Parathyroid adenoma (tissue), 2 donors: Measurements from ENCODE around the gene ZCCHC3.

Source experiments
- H2AFZ ChIP-seq: fragments of 300-600 bp; sonication (generic); one replicate; pipeline ENCODE4 v1.7.0; 2017; ENCODE audit warnings: antibody characterized with exemption, mild to moderate bottlenecking
- H3K27ac ChIP-seq: fragments of 300-600 bp; sonication (generic); one replicate; pipeline ENCODE4 v1.7.0; 2017
- H3K27me3 ChIP-seq: fragments of 300-600 bp; sonication (generic); one replicate; pipeline ENCODE4 v1.7.0; 2017; ENCODE audit warnings: low read length; ENCODE audit not compliant: control insufficient read depth, insufficient read depth
- H3K36me3 ChIP-seq: fragments of 300-600 bp; sonication (generic); one replicate; pipeline ENCODE4 v1.7.0; 2017; ENCODE audit warnings: low read length; ENCODE audit not compliant: control insufficient read depth, insufficient read depth
- H3K4me1 ChIP-seq: fragments of 300-600 bp; sonication (generic); one replicate; pipeline ENCODE4 v1.7.0; 2017; ENCODE audit warnings: control low read depth
- H3K4me2 ChIP-seq: fragments of 300-600 bp; sonication (generic); one replicate; pipeline ENCODE4 v1.7.0; 2017; ENCODE audit warnings: low read length
- H3K4me3 ChIP-seq: fragments of 300-600 bp; sonication (generic); one replicate; pipeline ENCODE4 v1.7.0; 2017; ENCODE audit warnings: low read depth, low read length
- H3K79me2 ChIP-seq: fragments of 300-600 bp; sonication (generic); one replicate; pipeline ENCODE4 v1.7.0; 2017; ENCODE audit warnings: control low read depth
- H3K9ac ChIP-seq: fragments of 300-600 bp; sonication (generic); one replicate; pipeline ENCODE4 v1.7.0; 2017; ENCODE audit warnings: mild to moderate bottlenecking
- H3K9me3 ChIP-seq: fragments of 300-600 bp; sonication (generic); one replicate; pipeline ENCODE4 v1.7.0; 2017; ENCODE audit warnings: low read length; ENCODE audit not compliant: control insufficient read depth
- TF ChIP-seq, protein P1 (sequence below): fragments of 300-600 bp; sonication (generic); IDR thresholded peaks from one replicate; pipeline ENCODE4 v1.7.0; 2017; ENCODE audit warnings: antibody characterized with exemption, mild to moderate bottlenecking
- donor health status: primary hyperparathyroidism.

The ZCCHC3 gene

DNA sequence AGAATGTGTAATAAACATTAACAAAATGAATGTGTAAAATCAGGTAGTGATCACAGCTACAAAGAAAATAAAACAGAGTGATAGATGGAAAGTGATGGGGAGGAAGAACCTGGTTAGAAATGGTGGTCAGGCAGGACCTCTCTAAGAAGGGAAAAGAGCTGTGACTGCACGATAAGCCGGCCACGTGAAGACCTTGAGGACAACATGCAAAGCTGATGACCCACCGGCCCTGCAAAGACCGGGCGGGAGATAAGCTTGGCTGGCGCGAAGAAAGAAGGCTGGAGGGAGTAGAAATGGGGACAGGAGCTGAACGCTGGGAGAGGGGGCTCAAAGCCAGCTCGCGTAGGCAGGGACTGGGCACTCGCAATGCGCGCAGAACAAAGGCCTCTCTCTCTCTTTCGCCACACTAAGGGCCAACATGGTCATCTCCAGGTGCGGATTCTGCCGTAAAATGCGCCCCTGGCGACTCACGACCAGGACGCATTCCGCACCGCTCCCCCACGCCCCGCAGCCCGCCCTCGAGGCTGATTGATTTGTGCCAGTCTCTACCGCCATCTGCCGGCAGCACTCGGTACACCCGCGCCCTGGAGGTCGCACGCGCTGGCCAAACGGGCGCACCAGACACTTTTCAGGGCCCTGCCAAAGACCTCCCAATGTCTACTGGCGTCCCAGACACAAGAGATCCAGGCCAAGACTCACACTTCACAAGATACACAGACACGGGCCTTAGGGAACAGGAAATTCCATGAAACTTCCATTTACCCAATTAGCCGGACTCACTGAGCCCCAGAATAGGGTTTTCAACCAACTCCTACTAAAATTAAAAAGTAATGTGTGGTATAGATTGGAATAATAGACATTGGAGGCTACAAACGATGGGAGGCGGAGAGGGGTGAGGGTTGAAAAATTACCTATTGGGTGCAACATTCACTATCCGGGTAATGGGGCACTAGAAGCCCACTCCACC, 30.5 kb upstream of the ZCCHC3 start:
- peak overlapping the region; percentile 92 for H3K4me2 ChIP-seq
- H3K36me3 ChIP-seq: no peaks in the 10 kb centered on the region
- peaks cover 4% of the 10 kb centered on the region for H3K4me1 ChIP-seq
- TF ChIP-seq, protein P1, sequence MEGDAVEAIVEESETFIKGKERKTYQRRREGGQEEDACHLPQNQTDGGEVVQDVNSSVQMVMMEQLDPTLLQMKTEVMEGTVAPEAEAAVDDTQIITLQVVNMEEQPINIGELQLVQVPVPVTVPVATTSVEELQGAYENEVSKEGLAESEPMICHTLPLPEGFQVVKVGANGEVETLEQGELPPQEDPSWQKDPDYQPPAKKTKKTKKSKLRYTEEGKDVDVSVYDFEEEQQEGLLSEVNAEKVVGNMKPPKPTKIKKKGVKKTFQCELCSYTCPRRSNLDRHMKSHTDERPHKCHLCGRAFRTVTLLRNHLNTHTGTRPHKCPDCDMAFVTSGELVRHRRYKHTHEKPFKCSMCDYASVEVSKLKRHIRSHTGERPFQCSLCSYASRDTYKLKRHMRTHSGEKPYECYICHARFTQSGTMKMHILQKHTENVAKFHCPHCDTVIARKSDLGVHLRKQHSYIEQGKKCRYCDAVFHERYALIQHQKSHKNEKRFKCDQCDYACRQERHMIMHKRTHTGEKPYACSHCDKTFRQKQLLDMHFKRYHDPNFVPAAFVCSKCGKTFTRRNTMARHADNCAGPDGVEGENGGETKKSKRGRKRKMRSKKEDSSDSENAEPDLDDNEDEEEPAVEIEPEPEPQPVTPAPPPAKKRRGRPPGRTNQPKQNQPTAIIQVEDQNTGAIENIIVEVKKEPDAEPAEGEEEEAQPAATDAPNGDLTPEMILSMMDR: peak; percentile 98
- peak overlapping the region; percentile 96 for H2AFZ ChIP-seq
- H3K9ac ChIP-seq: no peak overlapping the region
- peak overlapping the region; percentile 61 for H3K4me3 ChIP-seq
- no peaks in the 10 kb centered on the region for H3K9me3 ChIP-seq
- no peak overlapping the region for H3K27ac ChIP-seq
- no peaks in the 10 kb centered on the region for H3K79me2 ChIP-seq
- H3K27me3 ChIP-seq: no peaks in the 10 kb centered on the region

DNA sequence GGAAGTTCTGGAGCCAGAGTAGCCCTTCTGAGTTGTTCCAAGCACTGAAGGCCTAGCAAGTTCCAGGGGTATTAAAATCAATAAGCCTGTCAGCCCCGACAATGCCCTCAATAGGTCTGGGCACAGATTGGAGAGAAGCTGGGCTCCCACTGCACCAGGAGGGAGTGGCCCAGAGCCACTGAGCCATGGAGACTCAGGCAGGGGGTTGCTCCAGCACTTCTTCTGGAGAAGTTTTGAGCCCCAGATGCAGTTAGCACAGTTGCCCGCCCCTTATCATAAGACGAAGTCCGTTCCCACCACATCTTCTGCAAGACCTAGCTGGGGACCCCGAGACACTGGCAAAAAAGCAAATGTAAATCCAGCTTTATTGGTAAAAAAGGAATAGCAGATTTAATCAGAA, 26.9 kb upstream of the ZCCHC3 start:
- H3K27ac ChIP-seq: no peak overlapping the region
- H3K9ac ChIP-seq: no peak overlapping the region

DNA sequence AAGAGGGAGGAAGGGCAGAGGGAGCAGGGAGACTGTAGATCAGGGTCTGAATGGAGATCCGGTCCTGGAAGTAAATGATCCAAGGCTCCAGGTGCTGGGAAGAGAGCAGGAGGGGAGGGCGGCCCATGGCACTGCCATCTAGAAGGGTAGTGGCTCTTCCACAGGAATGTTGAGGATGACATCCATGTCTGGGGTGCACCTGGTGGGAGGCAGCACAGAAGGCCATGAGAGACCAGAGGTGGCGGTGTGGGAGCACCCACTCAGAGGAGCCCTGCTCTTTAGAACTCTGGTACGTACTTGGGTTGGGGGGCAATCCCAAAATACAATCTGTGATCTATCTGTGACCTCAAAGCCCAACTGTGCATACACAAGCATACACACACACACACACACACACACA, 26.3 kb upstream of the ZCCHC3 start:
- Histone ChIP-seq H3K4me2 (no peak overlapping the region), H3K36me3 (no peaks in the 10 kb centered on the region), H3K27me3 (no peaks in the 10 kb centered on the region), H2AFZ (no peak overlapping the region), H3K4me3 (no peak overlapping the region), H3K79me2 (no peaks in the 10 kb centered on the region), H3K4me1 (peaks cover 4% of the 10 kb centered on the region), H3K9me3 (no peaks in the 10 kb centered on the region), H3K9ac (no peak overlapping the region), H3K27ac (no peak overlapping the region)
- TF ChIP-seq, protein P1: no peak

More for the DNA sequence above, 26.9 kb upstream of the ZCCHC3 start:
- Histone ChIP-seq H3K4me2 (no peak overlapping the region), H3K4me1 (peaks cover 4% of the 10 kb centered on the region), H3K79me2 (no peaks in the 10 kb centered on the region), H3K27me3 (no peaks in the 10 kb centered on the region), H3K36me3 (no peaks in the 10 kb centered on the region), H2AFZ (no peak overlapping the region), H3K4me3 (no peak overlapping the region), H3K9me3 (no peaks in the 10 kb centered on the region)
- TF ChIP-seq, protein P1: no peak

DNA sequence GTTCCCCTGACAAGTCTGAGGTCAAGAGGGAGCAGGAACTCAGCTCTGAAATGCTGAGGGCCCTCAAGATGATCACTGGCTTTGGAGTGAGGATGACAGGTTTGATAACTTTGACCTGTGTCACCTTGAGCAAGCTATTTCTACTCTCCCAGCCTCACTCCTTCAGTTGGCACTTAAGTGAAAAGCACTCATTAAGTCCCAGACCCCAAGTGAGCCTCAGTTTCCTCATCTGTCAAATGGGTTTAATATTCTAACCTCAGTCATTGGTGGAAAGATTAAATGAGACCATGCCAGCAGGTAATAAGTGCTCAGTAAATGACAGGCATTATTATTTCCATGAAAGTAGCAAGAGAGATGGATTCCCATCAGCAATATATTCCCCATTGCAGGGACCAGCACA, 25.8 kb upstream of the ZCCHC3 start:
- H3K4me3 ChIP-seq: no peak overlapping the region
- H3K9me3 ChIP-seq: no peaks in the 10 kb centered on the region
- no peak overlapping the region for H2AFZ ChIP-seq
- H3K27me3 ChIP-seq: no peaks in the 10 kb centered on the region
- H3K4me1 ChIP-seq: peaks cover 2% of the 10 kb centered on the region
- TF ChIP-seq, protein P1: no peak
- no peaks in the 10 kb centered on the region for H3K79me2 ChIP-seq
- no peak overlapping the region for H3K9ac ChIP-seq
- H3K36me3 ChIP-seq: no peaks in the 10 kb centered on the region
- H3K27ac ChIP-seq: no peak overlapping the region
- H3K4me2 ChIP-seq: no peak overlapping the region
